ENCODE data around the gene PRKAB1. TPM values are rescaled to one million over a fixed set of nuclear protein-coding genes. Genes with fewer than 3 reads are reported as not detected.

PRKAB1 gene
- total RNA-seq, 1 experiment from 2014 or later, result 25.0 TPM

DNA sequence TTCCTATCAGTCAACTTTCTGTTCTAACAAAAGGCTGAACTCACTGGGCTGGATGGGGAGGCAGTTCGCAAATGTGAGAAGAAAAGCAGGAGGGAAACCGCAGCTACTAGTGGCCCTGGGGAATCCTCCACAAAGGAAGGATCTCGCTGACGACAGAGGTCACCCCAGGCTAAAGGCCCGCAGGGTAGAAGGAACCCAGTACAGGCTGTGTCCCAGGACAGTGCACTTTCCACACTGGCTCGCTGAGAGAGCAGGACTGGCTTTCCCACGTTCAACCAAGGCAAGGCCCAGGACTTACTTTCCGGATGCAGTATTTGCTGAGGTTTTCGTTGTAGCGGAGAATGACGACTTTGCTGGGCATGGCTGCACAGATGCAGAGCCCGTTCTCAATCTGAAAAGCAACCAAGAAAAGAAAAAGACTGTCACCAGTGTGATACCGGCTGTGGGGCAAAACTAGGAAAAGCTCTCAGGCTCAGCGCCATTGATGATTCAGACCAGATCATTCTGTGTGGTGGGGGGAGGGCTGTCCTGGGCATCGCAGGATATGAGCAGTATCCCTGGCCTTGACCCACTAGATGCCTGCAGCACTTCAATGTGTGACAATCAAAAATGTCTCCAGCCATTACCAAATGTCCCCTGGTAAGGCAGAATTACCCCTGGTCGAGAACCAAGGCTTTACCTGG lies 36.3 kb downstream of the PRKAB1 start:
- H4K20me1 ChIP-seq (ENCODE audit: insufficient read depth), result no peaks in the 10 kb centered on the region
- H2AFZ ChIP-seq (ENCODE audit: low read depth, low read length, poor library complexity, severe bottlenecking), result no peak overlapping the region
- ATAC-seq (no peak), DNase-seq (ENCODE audit: low read depth, low spot score) (no peak)
- no peak overlapping the region for H3K4me3 ChIP-seq (replicated peaks in 1 of 2; ENCODE audit: low read depth in 1 of 2, low read length in 2 of 2)
- CTCF ChIA-PET, result no interaction called here
- H3K27me3 ChIP-seq (ENCODE audit: insufficient read depth, low read length), result no peaks in the 10 kb centered on the region
- BruUV-seq (replicated peaks), result no TSS peak
- H3K79me2 ChIP-seq (ENCODE audit: insufficient read depth, low read length), result no peaks in the 10 kb centered on the region
- POLR2A ChIA-PET, result no interaction called here
- H3K9me2 ChIP-seq (ENCODE audit: insufficient read depth), result no peaks in the 10 kb centered on the region
- RAD21 ChIA-PET (ENCODE audit: low non-redundant PET in 1 of 2, low total read pairs in 2 of 2, uncharacterized antibody in 2 of 2, unreplicated experiment in 2 of 2), result no interaction called here
- H3K27ac ChIP-seq (ENCODE audit: low read depth, low read length), result no peak overlapping the region
- no peak overlapping the region for H3K4me2 ChIP-seq (ENCODE audit: low read length)
- intact Hi-C loops (cut with micrococcal nuclease), result no loop called here
- H3K9ac ChIP-seq (ENCODE audit: low read length), result no peak overlapping the region
- TF ChIP-seq CEBPB (IDR thresholded peaks at IDR 0.05; ENCODE audit: low read depth) (no peak), ELF1 (IDR thresholded peaks at IDR 0.05; ENCODE audit: borderline replicate concordance, low read depth) (no peak), TCF7L2 (IDR thresholded peaks at IDR 0.05; ENCODE audit: borderline replicate concordance, extremely low read depth, insufficient read depth, insufficient read length) (no peak), FOSL1 (IDR thresholded peaks at IDR 0.05; ENCODE audit: low read depth) (no peak), ZNF274 (IDR thresholded peaks at IDR 0.05; ENCODE audit: low read depth, low read length) (no peak), EZH2phosphoT487 (IDR thresholded peaks at IDR 0.05; ENCODE audit: borderline replicate concordance) (no peak), EZH2 (IDR thresholded peaks at IDR 0.05) (no peak), ZFX (IDR thresholded peaks at IDR 0.05) (no peak), JUND (IDR thresholded peaks at IDR 0.05) (no peak)
- TF ChIP-seq, protein P1, sequence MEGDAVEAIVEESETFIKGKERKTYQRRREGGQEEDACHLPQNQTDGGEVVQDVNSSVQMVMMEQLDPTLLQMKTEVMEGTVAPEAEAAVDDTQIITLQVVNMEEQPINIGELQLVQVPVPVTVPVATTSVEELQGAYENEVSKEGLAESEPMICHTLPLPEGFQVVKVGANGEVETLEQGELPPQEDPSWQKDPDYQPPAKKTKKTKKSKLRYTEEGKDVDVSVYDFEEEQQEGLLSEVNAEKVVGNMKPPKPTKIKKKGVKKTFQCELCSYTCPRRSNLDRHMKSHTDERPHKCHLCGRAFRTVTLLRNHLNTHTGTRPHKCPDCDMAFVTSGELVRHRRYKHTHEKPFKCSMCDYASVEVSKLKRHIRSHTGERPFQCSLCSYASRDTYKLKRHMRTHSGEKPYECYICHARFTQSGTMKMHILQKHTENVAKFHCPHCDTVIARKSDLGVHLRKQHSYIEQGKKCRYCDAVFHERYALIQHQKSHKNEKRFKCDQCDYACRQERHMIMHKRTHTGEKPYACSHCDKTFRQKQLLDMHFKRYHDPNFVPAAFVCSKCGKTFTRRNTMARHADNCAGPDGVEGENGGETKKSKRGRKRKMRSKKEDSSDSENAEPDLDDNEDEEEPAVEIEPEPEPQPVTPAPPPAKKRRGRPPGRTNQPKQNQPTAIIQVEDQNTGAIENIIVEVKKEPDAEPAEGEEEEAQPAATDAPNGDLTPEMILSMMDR (IDR thresholded peaks at IDR 0.05 in 2 of 3, conservative IDR thresholded peaks at IDR 0.05 in 1 of 3; ENCODE audit: borderline replicate concordance in 1 of 3, insufficient read depth in 1 of 3, low read depth in 2 of 3, low read length in 2 of 3), result no peak
- TF ChIP-seq, protein P2, sequence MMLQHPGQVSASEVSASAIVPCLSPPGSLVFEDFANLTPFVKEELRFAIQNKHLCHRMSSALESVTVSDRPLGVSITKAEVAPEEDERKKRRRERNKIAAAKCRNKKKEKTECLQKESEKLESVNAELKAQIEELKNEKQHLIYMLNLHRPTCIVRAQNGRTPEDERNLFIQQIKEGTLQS (IDR thresholded peaks at IDR 0.05), result no peak
- TF ChIP-seq, protein P3, sequence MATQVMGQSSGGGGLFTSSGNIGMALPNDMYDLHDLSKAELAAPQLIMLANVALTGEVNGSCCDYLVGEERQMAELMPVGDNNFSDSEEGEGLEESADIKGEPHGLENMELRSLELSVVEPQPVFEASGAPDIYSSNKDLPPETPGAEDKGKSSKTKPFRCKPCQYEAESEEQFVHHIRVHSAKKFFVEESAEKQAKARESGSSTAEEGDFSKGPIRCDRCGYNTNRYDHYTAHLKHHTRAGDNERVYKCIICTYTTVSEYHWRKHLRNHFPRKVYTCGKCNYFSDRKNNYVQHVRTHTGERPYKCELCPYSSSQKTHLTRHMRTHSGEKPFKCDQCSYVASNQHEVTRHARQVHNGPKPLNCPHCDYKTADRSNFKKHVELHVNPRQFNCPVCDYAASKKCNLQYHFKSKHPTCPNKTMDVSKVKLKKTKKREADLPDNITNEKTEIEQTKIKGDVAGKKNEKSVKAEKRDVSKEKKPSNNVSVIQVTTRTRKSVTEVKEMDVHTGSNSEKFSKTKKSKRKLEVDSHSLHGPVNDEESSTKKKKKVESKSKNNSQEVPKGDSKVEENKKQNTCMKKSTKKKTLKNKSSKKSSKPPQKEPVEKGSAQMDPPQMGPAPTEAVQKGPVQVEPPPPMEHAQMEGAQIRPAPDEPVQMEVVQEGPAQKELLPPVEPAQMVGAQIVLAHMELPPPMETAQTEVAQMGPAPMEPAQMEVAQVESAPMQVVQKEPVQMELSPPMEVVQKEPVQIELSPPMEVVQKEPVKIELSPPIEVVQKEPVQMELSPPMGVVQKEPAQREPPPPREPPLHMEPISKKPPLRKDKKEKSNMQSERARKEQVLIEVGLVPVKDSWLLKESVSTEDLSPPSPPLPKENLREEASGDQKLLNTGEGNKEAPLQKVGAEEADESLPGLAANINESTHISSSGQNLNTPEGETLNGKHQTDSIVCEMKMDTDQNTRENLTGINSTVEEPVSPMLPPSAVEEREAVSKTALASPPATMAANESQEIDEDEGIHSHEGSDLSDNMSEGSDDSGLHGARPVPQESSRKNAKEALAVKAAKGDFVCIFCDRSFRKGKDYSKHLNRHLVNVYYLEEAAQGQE (IDR thresholded peaks at IDR 0.05; ENCODE audit: low read depth), result no peak
- H3K4me1 ChIP-seq (ENCODE audit: control insufficient read depth in 1 of 2, insufficient read depth in 2 of 2, low read length in 2 of 2), result no peaks in the 10 kb centered on the region
- H3K36me3 ChIP-seq (ENCODE audit: control insufficient read depth in 1 of 2, insufficient read depth in 2 of 2, low read length in 2 of 2), result peaks cover 12 to 24% of the 10 kb centered on the region in 2 experiments
- H3K9me3 ChIP-seq (ENCODE audit: control insufficient read depth in 1 of 2, insufficient read depth in 1 of 2, low read depth in 1 of 2, low read length in 2 of 2), result no peaks in the 10 kb centered on the region

Measured in HCT116 (cell line).